Keratinocyte (primary cell): ENCODE measurements around the gene CCDC61. TPM values are rescaled to one million over a fixed set of nuclear protein-coding genes. Genes with fewer than 3 reads are reported as not detected.

Experiments
- DNase-seq: peaks from one replicate; pipeline ENCODE4 v3.0.0-alpha.2; 2011; ENCODE audit warnings: low read depth, missing footprints, low spot score
- FAIRE-seq: peaks from 2 replicates; lab custom pipeline; 2011; peaks lifted over from hg19 to GRCh38; lab: Jason Lieb, UNC
- H2AFZ ChIP-seq: 2 replicates; pipeline ENCODE4 v1.6.0; 2012; ENCODE audit warnings: low read length, control low read depth, inconsistent platforms; ENCODE audit not compliant: control insufficient read depth
- H3K27ac ChIP-seq: 2 replicates; pipeline ENCODE4 v1.5.1; 2011; ENCODE audit warnings: low read length; ENCODE audit not compliant: control insufficient read depth, insufficient read depth
- H3K27me3 ChIP-seq: 3 replicates; pipeline ENCODE4 v1.6.0; 2011; ENCODE audit warnings: low read length; ENCODE audit not compliant: control insufficient read depth, insufficient read depth; ENCODE audit errors: extremely low read depth
- H3K36me3 ChIP-seq, 2 experiments: 2 replicates in 1 of 2; 3 replicates in 1 of 2; pipeline ENCODE4 v1.5.1; 2011; ENCODE audit warnings: low read length in 2 of 2, mild to moderate bottlenecking in 1 of 2; ENCODE audit not compliant: control insufficient read depth in 2 of 2, insufficient read depth in 2 of 2; ENCODE audit errors: extremely low read depth in 1 of 2
- H3K4me1 ChIP-seq: 3 replicates; pipeline ENCODE4 v1.5.1; 2011; ENCODE audit warnings: low read length; ENCODE audit not compliant: control insufficient read depth, insufficient read depth; ENCODE audit errors: extremely low read depth
- H3K4me2 ChIP-seq: 3 replicates; pipeline ENCODE4 v1.6.0; 2011; ENCODE audit warnings: low read depth, low read length; ENCODE audit not compliant: control insufficient read depth, insufficient read depth; ENCODE audit errors: extremely low read depth
- H3K4me3 ChIP-seq, 3 experiments: fragments of 200-600 bp in 1 of 3; sonication (generic) in 1 of 3; 2 replicates in 2 of 3; 3 replicates in 1 of 3; pipeline ENCODE4 v1.5.1; 2011 to 2016; ENCODE audit warnings: low read length in 3 of 3, mild to moderate bottlenecking in 3 of 3, control low read depth in 2 of 3, inconsistent platforms in 1 of 3, low read depth in 1 of 3, mixed read lengths in 1 of 3, mixed run types in 1 of 3, moderate library complexity in 1 of 3; ENCODE audit not compliant: control insufficient read depth in 2 of 3, insufficient read depth in 2 of 3; ENCODE audit errors: extremely low read depth in 1 of 3
- H3K79me2 ChIP-seq: 2 replicates; pipeline ENCODE4 v1.6.0; 2012; ENCODE audit warnings: low read length; ENCODE audit not compliant: control insufficient read depth, insufficient read depth
- H3K9ac ChIP-seq: 3 replicates; pipeline ENCODE4 v1.6.0; 2011; ENCODE audit warnings: low read length; ENCODE audit not compliant: control insufficient read depth, insufficient read depth; ENCODE audit errors: extremely low read depth
- H3K9me1 ChIP-seq: 3 replicates; pipeline ENCODE4 v1.6.0; 2011; ENCODE audit warnings: low read length; ENCODE audit not compliant: control insufficient read depth, insufficient read depth; ENCODE audit errors: extremely low read depth
- H3K9me3 ChIP-seq: 2 replicates; pipeline ENCODE4 v1.5.1; 2012; ENCODE audit warnings: low read depth, low read length; ENCODE audit not compliant: control insufficient read depth
- H4K20me1 ChIP-seq: 3 replicates; pipeline ENCODE4 v1.6.0; 2011; ENCODE audit warnings: low read length; ENCODE audit not compliant: control insufficient read depth, insufficient read depth; ENCODE audit errors: extremely low read depth
- EZH2 ChIP-seq: IDR thresholded peaks from one replicate; pipeline ENCODE4 v1.6.1; 2012; ENCODE audit warnings: inconsistent platforms, mild to moderate bottlenecking, low read length, moderate library complexity
- dilution Hi-C: fragments of 300-500 bp; cut with MboI; formaldehyde crosslinking; loops from one replicate; pipeline ENCODE4 v1.7.0; 2020; ENCODE audit warnings: low sequenced_read_pairs; ENCODE audit not compliant: extremely low pct_ligation_motif_present
- polyA plus RNA-seq, 5 experiments: library from polyadenylated mRNA; depleted of rRNA in 3 of 5; stranded (reverse) in 3 of 5; stranded (forward) in 1 of 5; unstranded in 1 of 5; fragments of >200 nt; gene quantifications; 1 replicate in 1 of 5; 2 replicates in 3 of 5; 3 replicates in 1 of 5; pipeline versions ENCODE4 v1.2.1 to v1.2.3, GENCODE V29; 2011 to 2012; ENCODE audit warnings: missing spikeins in 2 of 5, low read depth in 1 of 5, low replicate concordance in 1 of 5
- TF ChIP-seq, protein P1 (sequence below), 3 experiments: IDR thresholded peaks in 1 of 3; conservative IDR thresholded peaks in 1 of 3; optimal IDR thresholded peaks in 1 of 3; 2 replicates in 2 of 3; 3 replicates in 1 of 3; pipeline versions ENCODE3 to v1.5.1; 2011; ENCODE audit warnings: low read length in 3 of 3, mild to moderate bottlenecking in 3 of 3, moderate library complexity in 2 of 3, control low read depth in 1 of 3, inconsistent platforms in 1 of 3; ENCODE audit not compliant: insufficient read depth in 2 of 3; ENCODE audit errors: extremely low read depth in 1 of 3

The CCDC61 gene
- polyA plus RNA-seq, 1 donor (not counting 4 experiments of a cell fraction or from before 2014, with no cell fraction given): 5.8 TPM

- Histone ChIP-seq H3K9ac (no peak overlapping the region), H3K27ac (no peak overlapping the region), H3K4me1 (no peaks in the 10 kb centered on the region), H3K4me3 (no peak overlapping the region), H3K4me2 (no peak overlapping the region), H3K36me3 (no peaks in the 10 kb centered on the region), H4K20me1 (no peaks in the 10 kb centered on the region), H3K79me2 (no peaks in the 10 kb centered on the region), H3K9me3 (no peaks in the 10 kb centered on the region), H2AFZ (no peak overlapping the region), H3K9me1 (no peaks in the 10 kb centered on the region), H3K27me3 (no peaks in the 10 kb centered on the region)
- dilution Hi-C loops: no loop called here
- FAIRE-seq: no peak
- DNase-seq: no peak
- TF ChIP-seq, protein P1, sequence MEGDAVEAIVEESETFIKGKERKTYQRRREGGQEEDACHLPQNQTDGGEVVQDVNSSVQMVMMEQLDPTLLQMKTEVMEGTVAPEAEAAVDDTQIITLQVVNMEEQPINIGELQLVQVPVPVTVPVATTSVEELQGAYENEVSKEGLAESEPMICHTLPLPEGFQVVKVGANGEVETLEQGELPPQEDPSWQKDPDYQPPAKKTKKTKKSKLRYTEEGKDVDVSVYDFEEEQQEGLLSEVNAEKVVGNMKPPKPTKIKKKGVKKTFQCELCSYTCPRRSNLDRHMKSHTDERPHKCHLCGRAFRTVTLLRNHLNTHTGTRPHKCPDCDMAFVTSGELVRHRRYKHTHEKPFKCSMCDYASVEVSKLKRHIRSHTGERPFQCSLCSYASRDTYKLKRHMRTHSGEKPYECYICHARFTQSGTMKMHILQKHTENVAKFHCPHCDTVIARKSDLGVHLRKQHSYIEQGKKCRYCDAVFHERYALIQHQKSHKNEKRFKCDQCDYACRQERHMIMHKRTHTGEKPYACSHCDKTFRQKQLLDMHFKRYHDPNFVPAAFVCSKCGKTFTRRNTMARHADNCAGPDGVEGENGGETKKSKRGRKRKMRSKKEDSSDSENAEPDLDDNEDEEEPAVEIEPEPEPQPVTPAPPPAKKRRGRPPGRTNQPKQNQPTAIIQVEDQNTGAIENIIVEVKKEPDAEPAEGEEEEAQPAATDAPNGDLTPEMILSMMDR (optimal IDR thresholded peaks at IDR 0.05 in 1 of 3, IDR thresholded peaks at IDR 0.05 in 1 of 3, conservative IDR thresholded peaks at IDR 0.05 in 1 of 3; ENCODE audit: extremely low read depth in 1 of 3, insufficient read depth in 2 of 3, low read length in 3 of 3): no peak
- TF ChIP-seq EZH2: no peak
These were observed 5.0 kb upstream of the CCDC61 start for GRCh38 chr19:45990113-45990728.

- Histone ChIP-seq H3K9me3 (no peaks in the 10 kb centered on the region), H3K36me3 (peaks cover 0 to 4% of the 10 kb centered on the region in 2 experiments), H2AFZ (peak overlapping the region; percentile 68), H3K79me2 (peaks cover 2% of the 10 kb centered on the region), H3K4me1 (peaks cover 6% of the 10 kb centered on the region), H3K27me3 (no peaks in the 10 kb centered on the region), H3K4me2 (peak overlapping the region; percentile 93), H4K20me1 (no peaks in the 10 kb centered on the region), H3K9ac (peak overlapping the region; percentile 54), H3K27ac (peak overlapping the region; percentile 39), H3K4me3 (peak overlapping the region; percentile 47 to 78 (median 66)), H3K9me1 (peaks cover 2% of the 10 kb centered on the region)
- dilution Hi-C loops: no loop called here
- no peak for FAIRE-seq
- TF ChIP-seq, protein P1 (optimal IDR thresholded peaks at IDR 0.05 in 1 of 3, IDR thresholded peaks at IDR 0.05 in 1 of 3, conservative IDR thresholded peaks at IDR 0.05 in 1 of 3; ENCODE audit: extremely low read depth in 1 of 3, insufficient read depth in 2 of 3, low read length in 3 of 3): no peak
- no peak for TF ChIP-seq EZH2
- no peak for DNase-seq
These were observed 740 bp upstream of the CCDC61 start for GRCh38 chr19:45994456-45994997.
